Hepatocyte (in vitro differentiated cells): ENCODE results near the gene P2RY14.

ENCODE experiments used
- CTCF ChIP-seq: fragments of 200-600 bp; sonication (generic); IDR thresholded peaks from 2 replicates; pipeline ENCODE4 v1.5.1; 2016; ENCODE audit warnings: antibody characterized with exemption, mild to moderate bottlenecking; ENCODE audit not compliant: poor library complexity
- EZH2 ChIP-seq: fragments of 200-600 bp; sonication (generic); IDR thresholded peaks from 2 replicates; pipeline ENCODE4 v1.6.1; 2016; ENCODE audit warnings: antibody characterized with exemption, mild to moderate bottlenecking, borderline replicate concordance

- TF ChIP-seq CTCF: no peak
- TF ChIP-seq EZH2: no peak
Observed at GRCh38 chr3:151283387-151283786, 5.0 kb upstream of the P2RY14 start.
